K562 (cell line): ENCODE data around the gene SLC18B1. TPM values are rescaled to one million over a fixed set of nuclear protein-coding genes. Genes with fewer than 3 reads are reported as not detected.

ENCODE experiments used
- ATAC-seq: fragments of 200-7000 bp; cut with Tn5 transposase; 3 replicates; pipeline ENCODE4 v1.9.1; 2020; ENCODE audit warnings: moderate library complexity
- BruUV-seq: library from RNA; stranded (reverse); fragments of 400-500 nt; replicated peaks from 2 replicates; lab custom pipeline; 2021; lab: Mats Ljungman, UMichigan
- CTCF ChIA-PET: fragments of 300-600 bp; formaldehyde crosslinking; extraction: SDS; loops from one replicate; lab custom pipeline; 2021; ENCODE audit warnings: low intra/inter-chr PET ratio; lab: Yijun Ruan, JAX
- POLR2A ChIA-PET: fragments of 300-600, 350-650 bp; sonication (Branson Sonifier 250); formaldehyde crosslinking; extraction: SDS; loops from one replicate; lab custom pipeline; 2021; ENCODE audit warnings: antibody characterized with exemption, inconsistent platforms; lab: Yijun Ruan, JAX
- DNase-seq, 4 experiments: peaks; one replicate each; pipeline versions ENCODE4 v3.0.0 to v3.0.0-alpha.2; 2011 to 2018; ENCODE audit warnings: low spot score in 3 of 4, mixed read lengths in 3 of 4; ENCODE audit errors: extremely low read depth in 1 of 4
- FAIRE-seq: peaks from 2 replicates; lab custom pipeline; 2011; peaks lifted over from hg19 to GRCh38; lab: Jason Lieb, UNC
- H2AFZ ChIP-seq: 2 replicates; pipeline ENCODE4 v1.6.0; 2011; ENCODE audit warnings: low read depth, low read length, control low read depth, inconsistent platforms
- H3K27ac ChIP-seq: fragments of 200-600 bp; 3 replicates; pipeline ENCODE4 v1.8.0; 2011; ENCODE audit warnings: low read depth, mild to moderate bottlenecking, control low read depth, inconsistent platforms, low read length, moderate library complexity, mixed read lengths; ENCODE audit errors: extremely low read depth
- H3K27me3 ChIP-seq, 2 experiments: fragments of 300-600 bp in 1 of 2; 2 replicates in 1 of 2; 3 replicates in 1 of 2; pipeline versions ENCODE4 v1.6.0 to v1.8.0; 2011; ENCODE audit warnings: inconsistent platforms in 2 of 2, low read length in 2 of 2, mild to moderate bottlenecking in 1 of 2, mixed read lengths in 1 of 2, moderate library complexity in 1 of 2; ENCODE audit not compliant: control insufficient read depth in 2 of 2, insufficient read depth in 2 of 2
- H3K36me3 ChIP-seq: fragments of 300-600 bp; 3 replicates; pipeline ENCODE4 v1.8.0; 2011; ENCODE audit warnings: mild to moderate bottlenecking, low read length, inconsistent platforms; ENCODE audit not compliant: control insufficient read depth, insufficient read depth
- H3K4me1 ChIP-seq, 2 experiments: fragments of 200-600 bp in 1 of 2; replicated peaks in 1 of 2; 2 replicates in 1 of 2; 3 replicates in 1 of 2; pipeline versions ENCODE4 v1.5.1 to v1.8.0; 2011; ENCODE audit warnings: inconsistent platforms in 2 of 2, low read length in 2 of 2, mild to moderate bottlenecking in 1 of 2, mixed read lengths in 1 of 2, moderate library complexity in 1 of 2; ENCODE audit not compliant: control insufficient read depth in 2 of 2, insufficient read depth in 2 of 2
- H3K4me2 ChIP-seq: 2 replicates; pipeline ENCODE4 v1.6.1; 2011; ENCODE audit warnings: low read length, control low read depth, inconsistent platforms, mixed read lengths; ENCODE audit not compliant: insufficient read depth
- H3K4me3 ChIP-seq: fragments of 200-600 bp; sonication (generic), shearing (Covaris generic); 2 replicates; pipeline ENCODE4 v1.5.1; 2016; ENCODE audit warnings: control low read depth, inconsistent platforms
- H3K79me2 ChIP-seq: fragments of 200-600 bp; 3 replicates; pipeline ENCODE4 v1.8.0; 2011; ENCODE audit warnings: low read length, inconsistent platforms; ENCODE audit not compliant: control insufficient read depth, insufficient read depth
- H3K9ac ChIP-seq, 2 experiments: 2 replicates each; pipeline versions ENCODE4 v1.6.0 to v1.6.1; 2011; ENCODE audit warnings: low read depth in 2 of 2, low read length in 2 of 2, control low read depth in 1 of 2, inconsistent platforms in 1 of 2, mild to moderate bottlenecking in 1 of 2, mixed read lengths in 1 of 2; ENCODE audit not compliant: insufficient read depth in 1 of 2
- H3K9me1 ChIP-seq: one replicate; pipeline ENCODE4 v1.6.0; 2011; ENCODE audit warnings: inconsistent platforms, mild to moderate bottlenecking, low read length, moderate library complexity; ENCODE audit not compliant: control insufficient read depth, insufficient read depth
- H3K9me3 ChIP-seq: replicated peaks from 2 replicates; pipeline ENCODE4 v1.5.1; 2011; ENCODE audit warnings: low read depth, low read length, inconsistent platforms; ENCODE audit not compliant: control insufficient read depth, insufficient read depth
- H4K20me1 ChIP-seq: replicated peaks from 2 replicates; pipeline ENCODE4 v1.6.1; 2011; ENCODE audit warnings: low read length, inconsistent platforms, mixed read lengths; ENCODE audit not compliant: control insufficient read depth, insufficient read depth
- ARID1B ChIP-seq: fragments of 450-650 bp; IDR thresholded peaks from 2 replicates; pipeline ENCODE4 v1.6.1; 2016; ENCODE audit warnings: antibody characterized with exemption, mild to moderate bottlenecking, inconsistent platforms
- DACH1 ChIP-seq: fragments of 450-650 bp; IDR thresholded peaks from 2 replicates; pipeline ENCODE4 v1.6.1; 2018; ENCODE audit not compliant: partially characterized antibody
- DDX20 ChIP-seq: fragments of 450-650 bp; IDR thresholded peaks from 2 replicates; pipeline ENCODE4 v1.6.1; 2016; ENCODE audit warnings: missing genetic modification characterization, low read depth, mild to moderate bottlenecking, missing compliant biosample characterization, moderate library complexity
- ETS2 ChIP-seq: IDR thresholded peaks from 2 replicates; pipeline ENCODE4 v1.6.1; 2016; ENCODE audit warnings: borderline replicate concordance, missing genetic modification characterization, mild to moderate bottlenecking, moderate library complexity, missing compliant biosample characterization; ENCODE audit not compliant: poor library complexity, severe bottlenecking
- MED1 ChIP-seq: sonication (generic); formaldehyde crosslinking; IDR thresholded peaks from 2 replicates; pipeline ENCODE4 v1.8.1; 2023; ENCODE audit warnings: missing genetic modification reagents, borderline replicate concordance
- POLR2AphosphoS2 ChIP-seq: IDR thresholded peaks from 2 replicates; pipeline ENCODE4 v1.6.1; 2012; ENCODE audit warnings: low read length, improper control_type of control experiment
- PRDM10 ChIP-seq: fragments of 450-650 bp; IDR thresholded peaks from 2 replicates; pipeline ENCODE4 v1.6.1; 2018; ENCODE audit not compliant: partially characterized antibody
- SNAPC5 ChIP-seq: fragments of 250-450 bp; sonication (Bioruptor Pico); IDR thresholded peaks from 2 replicates; pipeline ENCODE4 v1.8.0; 2021; ENCODE audit warnings: moderate library complexity, mild to moderate bottlenecking, inconsistent platforms
- TBL1XR1 ChIP-seq, 2 experiments: IDR thresholded peaks; 2 replicates each; pipeline ENCODE4 v1.6.1; 2012; ENCODE audit warnings: improper control_type of control experiment in 2 of 2, low read length in 2 of 2, mild to moderate bottlenecking in 1 of 2
- TGIF2 ChIP-seq: sonication (generic); formaldehyde crosslinking; IDR thresholded peaks from 2 replicates; pipeline ENCODE4 v1.8.1; 2022; ENCODE audit warnings: mild to moderate bottlenecking, missing genetic modification reagents, moderate library complexity
- WGBS: fragments of 100-300 bp; shearing (Covaris generic); methylation state at CpG from one replicate; pipeline ENCODE4 v1.1.6; 2016; ENCODE audit warnings: low coverage, mixed read lengths; ENCODE audit not compliant: insufficient coverage; ENCODE audit errors: missing lambda C conversion rate; 5-methylcytosine and 5-hydroxymethylcytosine counted together
- in situ Hi-C: fragments of 300-500 bp; cut with MboI; formaldehyde crosslinking; loops from 4 replicates; pipeline ENCODE4 v1.15.0; 2018; ENCODE audit warnings: inconsistent platforms, mixed read lengths
- intact Hi-C: fragments of 100-400 bp; cut with micrococcal nuclease; formaldehyde crosslinking; loops from 2 replicates; pipeline ENCODE4 v1.14.2; 2022
- polyA plus RNA-seq, 8 experiments: library from polyadenylated mRNA; depleted of rRNA in 4 of 8; stranded (reverse) in 5 of 8; unstranded in 3 of 8; fragments of >200 nt; fragmentation: Nextera tagmentation in 2 of 8; fragmentation: Illumina TruSeq in 1 of 8; extraction: Ambion mirVana in 2 of 8; extraction: Trizol in 1 of 8; gene quantifications; 2 replicates each; pipeline versions ENCODE4 v1.2.1 to v1.2.3, GENCODE V29; 2011 to 2014; ENCODE audit warnings: inconsistent platforms in 1 of 8, missing spikeins in 1 of 8
- total RNA-seq, 7 experiments: library from RNA; depleted of rRNA in 6 of 7; stranded (reverse); fragments of >200 nt in 6 of 7; fragmentation: Illumina TruSeq in 2 of 7; extraction: Trizol in 2 of 7; gene quantifications; 2 replicates each; pipeline versions ENCODE4 v1.2.1 to v1.2.3, GENCODE V29; 2011 to 2021; ENCODE audit warnings: low replicate concordance in 1 of 7

Gene SLC18B1
- total and polyA plus RNA-seq, 9 of the 15 experiments (the other 6 are each of a cell fraction or from before 2014, with no cell fraction given), result 10.4 to 49.1 (median 32.0) TPM

GRCh38 chr6:132843316-132844035 is 45.0 kb upstream of the SLC18B1 start:
- WGBS, result 1% methylated on average over 8 of the region's 8 CpGs
- Histone ChIP-seq H4K20me1 (no peaks in the 10 kb centered on the region), H3K27me3 (no peaks in the 10 kb centered on the region; a peak in 1 of 5 replicates), H3K36me3 (no peaks in the 10 kb centered on the region), H2AFZ (no peak overlapping the region), H3K4me2 (no peak overlapping the region), H3K9ac (no peak overlapping the region), H3K27ac (no peak overlapping the region), H3K9me3 (no peaks in the 10 kb centered on the region), H3K4me3 (no peak overlapping the region), H3K4me1 (no peaks in the 10 kb centered on the region), H3K9me1 (no peaks in the 10 kb centered on the region), H3K79me2 (no peaks in the 10 kb centered on the region)
- CTCF ChIA-PET, result no interaction called here
- intact Hi-C loops (no loop called here), in situ Hi-C loops (loop anchor here (25.0 kb wide), 1 partner anchor 1069 kb away; no protein-coding TSS in a partner anchor)
- FAIRE-seq (no peak), DNase-seq (no peak), ATAC-seq (no peak)
- POLR2A ChIA-PET, result interaction anchor here (1.0 to 1.9 kb wide), 2 partner anchors 23 to 29 kb away, joined by 3 to 5 read pairs; partner anchors contain the start of gene RPS12
- TF ChIP-seq MED1 (CRISPR knock-in tag), result no peak
- TF ChIP-seq SNAPC5 (CRISPR knock-in tag), result no peak
- no peak for TF ChIP-seq POLR2AphosphoS2
- no peak for TF ChIP-seq ARID1B
- no peak for TF ChIP-seq PRDM10
- TF ChIP-seq ETS2 (tag), result no peak
- TF ChIP-seq DACH1, result no peak
- no peak for TF ChIP-seq DDX20
- TF ChIP-seq TBL1XR1 (IDR thresholded peaks at IDR 0.05; ENCODE audit: low read length in 2 of 2), result no peak
- TF ChIP-seq TGIF2, result no peak
- BruUV-seq, result no TSS peak
